SK-N-MC (cell line): ENCODE measurements around the gene NIM1K.
"Not testable (repeated sequence)": the region's sequence is repeated elsewhere in the genome, so short reads cannot be mapped to it uniquely, and the experiment has no call there.

ENCODE experiments used
- DNase-seq: peaks from one replicate; pipeline ENCODE4 v3.0.0-alpha.2; 2011; ENCODE audit warnings: low read depth, low spot score
- H3K27ac ChIP-seq: fragments of 200-600 bp; sonication (generic); 2 replicates; pipeline ENCODE4 v1.5.1; 2016; ENCODE audit warnings: mixed run types
- H3K36me3 ChIP-seq: fragments of 200-600 bp; sonication (generic); 2 replicates; pipeline ENCODE4 v1.6.1; 2017; ENCODE audit warnings: antibody characterized with exemption, low read length, mixed read lengths; ENCODE audit not compliant: insufficient read depth
- H3K4me3 ChIP-seq: fragments of 200-600 bp; sonication (generic); 2 replicates; pipeline ENCODE4 v1.5.1; 2016
- H3K9ac ChIP-seq: fragments of 200-600 bp; sonication (generic); 2 replicates; pipeline ENCODE4 v1.8.0; 2017; ENCODE audit warnings: mixed run types, mixed read lengths; ENCODE audit not compliant: insufficient read length
- H3K9me3 ChIP-seq: fragments of 200-600 bp; sonication (generic); 2 replicates; pipeline ENCODE4 v1.6.1; 2017; ENCODE audit warnings: low read depth, mild to moderate bottlenecking, antibody characterized with exemption, low read length, moderate library complexity, mixed read lengths
- EZH2 ChIP-seq: fragments of 200-600 bp; sonication (generic); IDR thresholded peaks from one replicate; pipeline ENCODE4 v1.6.1; 2017; ENCODE audit warnings: antibody characterized with exemption
- FOXP2 ChIP-seq: optimal IDR thresholded peaks from 2 replicates; pipeline ENCODE3; 2011; ENCODE audit warnings: mild to moderate bottlenecking, moderate library complexity; ENCODE audit not compliant: insufficient read depth; ENCODE audit errors: extremely low read length, control extremely low read depth
- POLR2AphosphoS5 ChIP-seq: IDR thresholded peaks from 2 replicates; pipeline ENCODE4 v1.6.1; 2012; ENCODE audit warnings: mild to moderate bottlenecking, low read depth, low read length, borderline replicate concordance

The NIM1K gene

DNA sequence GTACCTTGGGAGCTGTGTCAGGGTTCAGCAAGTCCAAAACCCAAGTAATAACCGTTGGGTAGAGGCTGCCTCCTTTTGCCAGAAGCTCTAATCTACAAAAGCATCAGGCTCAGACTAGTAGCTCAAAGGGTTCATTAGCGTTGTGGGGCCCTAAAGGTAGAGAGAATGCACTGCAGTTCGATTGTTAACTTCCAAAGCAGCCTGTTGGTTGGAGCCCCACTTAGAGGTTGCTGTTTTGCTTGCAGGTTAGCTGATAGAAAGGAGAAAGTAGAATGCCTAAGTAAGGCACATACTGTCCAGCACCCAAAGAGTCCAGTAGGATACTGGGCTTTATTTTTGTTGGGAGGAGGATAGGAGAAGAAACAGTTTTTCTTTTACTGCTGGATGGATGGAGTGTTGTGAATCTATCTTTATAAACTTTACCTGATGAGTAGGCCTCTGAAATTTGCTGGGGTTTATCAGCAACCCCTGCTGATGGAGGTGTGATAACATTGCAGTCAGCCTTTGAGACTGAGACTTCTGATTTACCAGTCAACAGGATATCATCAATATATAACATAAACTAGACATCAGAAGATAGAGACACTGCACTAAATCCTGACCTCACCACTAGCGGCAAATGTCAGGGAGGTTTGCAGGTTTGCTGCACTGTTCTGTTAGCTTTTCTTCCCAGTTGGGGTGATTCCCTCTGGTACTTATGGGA lies 36.5 kb upstream of the NIM1K start:
- H3K9ac ChIP-seq, result no peak overlapping the region
- peaks cover 24% of the 10 kb centered on the region for H3K36me3 ChIP-seq
- H3K4me3 ChIP-seq, result no peak overlapping the region
- no peak overlapping the region for H3K27ac ChIP-seq
- no peak for TF ChIP-seq FOXP2
- no peak for TF ChIP-seq EZH2
- TF ChIP-seq POLR2AphosphoS5, result no peak
- DNase-seq, result no peak
- H3K9me3 ChIP-seq, result no peaks in the 10 kb centered on the region

DNA sequence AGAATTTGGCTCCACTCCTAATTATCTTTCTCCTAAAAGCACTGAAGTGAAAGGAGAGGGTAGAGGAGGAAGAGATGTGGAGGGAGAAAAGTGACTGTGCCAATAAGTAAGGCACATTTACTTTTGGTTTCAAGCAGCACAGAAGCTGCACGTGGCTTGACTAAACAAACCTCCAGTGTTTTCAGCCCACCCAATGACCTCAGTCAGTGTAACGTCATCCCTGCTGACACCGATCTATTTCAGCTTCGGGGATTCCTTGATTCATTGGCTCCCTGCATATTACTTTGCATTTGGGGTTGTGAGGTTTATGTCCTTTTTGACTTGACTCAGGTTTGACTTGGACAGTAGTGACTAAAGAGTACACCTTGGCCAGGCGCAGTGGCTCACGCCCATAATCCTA lies 35.6 kb upstream of the NIM1K start:
- no peak for TF ChIP-seq FOXP2
- TF ChIP-seq POLR2AphosphoS5, result no peak
- TF ChIP-seq EZH2, result no peak
- H3K4me3 ChIP-seq, result no peak overlapping the region
- no peak for DNase-seq
- no peaks in the 10 kb centered on the region for H3K9me3 ChIP-seq
- peaks cover 20% of the 10 kb centered on the region for H3K36me3 ChIP-seq
- no peak overlapping the region for H3K27ac ChIP-seq
- H3K9ac ChIP-seq, result no peak overlapping the region

DNA sequence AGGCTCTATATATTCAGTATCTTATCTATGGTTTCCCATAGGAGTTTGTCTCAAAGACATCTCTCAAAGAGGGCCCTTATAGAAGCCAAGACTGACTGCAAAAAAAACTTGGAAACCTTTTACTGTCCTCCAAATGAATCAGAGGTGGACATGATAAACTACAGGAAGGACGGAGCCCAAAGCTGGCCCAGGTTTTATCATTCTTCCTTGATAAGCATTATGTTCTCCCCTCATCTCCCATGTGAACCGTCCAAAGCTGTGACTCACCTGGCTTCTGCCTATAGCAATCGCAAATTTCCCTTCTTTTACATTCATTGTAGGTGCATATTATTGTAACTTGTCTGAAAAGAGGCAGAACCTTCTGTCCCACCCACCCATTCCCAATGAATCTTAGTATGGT lies 35.0 kb upstream of the NIM1K start:
- H3K27ac ChIP-seq, result no peak overlapping the region

DNA sequence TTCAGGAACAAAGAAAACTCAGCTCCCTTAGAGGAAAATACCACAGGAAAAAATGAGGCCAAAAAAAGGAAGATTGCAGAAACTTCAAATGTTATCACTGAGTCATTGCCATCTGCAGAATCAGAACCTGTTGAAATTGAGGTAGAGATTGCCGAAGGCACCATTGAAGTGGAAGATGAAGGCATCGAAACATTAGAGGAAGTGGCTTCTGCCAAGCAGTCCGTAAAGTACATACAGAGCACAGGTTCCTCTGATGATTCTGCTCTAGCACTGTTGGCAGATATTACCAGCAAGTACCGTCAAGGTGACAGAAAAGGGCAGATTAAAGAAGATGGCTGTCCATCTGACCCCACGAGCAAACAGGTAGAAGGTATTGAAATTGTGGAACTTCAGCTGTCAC lies 30.8 kb upstream of the NIM1K start:
- DNase-seq, result no peak
- H3K9ac ChIP-seq, result no peak overlapping the region
- no peak overlapping the region for H3K4me3 ChIP-seq
- TF ChIP-seq EZH2, result no peak
- no peak overlapping the region for H3K27ac ChIP-seq
- H3K9me3 ChIP-seq, result no peaks in the 10 kb centered on the region
- H3K36me3 ChIP-seq, result peaks cover 52% of the 10 kb centered on the region

More for the DNA sequence above, 35.0 kb upstream of the NIM1K start:
- TF ChIP-seq POLR2AphosphoS5, result no peak
- TF ChIP-seq EZH2, result no peak
- TF ChIP-seq FOXP2, result no peak
- DNase-seq, result no peak
- Histone ChIP-seq H3K36me3 (peaks cover 21% of the 10 kb centered on the region), H3K9ac (no peak overlapping the region), H3K9me3 (no peaks in the 10 kb centered on the region), H3K4me3 (no peak overlapping the region)

DNA sequence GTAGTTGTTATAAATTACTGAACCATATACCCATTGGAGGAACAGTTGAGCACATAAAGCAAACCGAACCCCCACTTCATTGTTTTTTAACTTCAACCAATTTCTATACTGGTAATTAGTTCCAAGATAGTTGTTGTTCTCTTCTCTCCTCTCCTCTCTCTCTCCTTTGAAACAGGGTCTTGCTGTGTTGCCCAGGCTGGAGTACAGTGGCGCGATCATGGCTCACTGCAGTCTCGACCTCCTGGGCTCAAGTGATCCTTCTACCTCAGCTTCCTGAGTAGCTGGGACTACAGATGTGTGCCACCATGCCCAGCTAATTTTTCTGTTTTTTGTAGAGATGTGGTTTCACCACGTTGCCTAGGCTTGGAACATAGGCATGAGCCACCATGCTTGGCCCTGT lies 27.2 kb upstream of the NIM1K start:
- not testable (repeated sequence) for H3K9me3 ChIP-seq, DNase-seq, H3K27ac ChIP-seq, H3K9ac ChIP-seq, H3K4me3 ChIP-seq
- peaks cover 54% of the 10 kb centered on the region for H3K36me3 ChIP-seq

DNA sequence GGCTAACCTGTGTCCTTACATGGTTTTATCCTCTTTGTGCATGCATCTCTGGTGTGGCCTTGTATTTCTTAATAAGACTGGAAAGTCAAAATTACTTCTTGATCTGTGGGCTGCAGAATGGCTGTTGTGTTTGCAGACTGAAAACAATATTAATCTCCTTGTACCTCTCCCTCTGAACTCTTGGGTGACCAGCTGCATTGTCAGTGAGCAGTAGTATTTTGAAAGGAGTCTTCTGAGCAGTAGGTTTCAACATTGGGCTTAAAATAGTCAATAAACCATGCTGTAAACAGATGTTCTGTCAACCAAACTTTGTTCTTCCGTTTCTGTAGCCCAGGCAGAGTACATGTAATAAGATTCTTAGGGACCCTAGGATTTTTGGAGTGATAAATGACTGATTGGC lies 26.7 kb upstream of the NIM1K start:
- no peak overlapping the region for H3K27ac ChIP-seq
- H3K4me3 ChIP-seq, result no peak overlapping the region
- H3K9ac ChIP-seq, result no peak overlapping the region
- H3K36me3 ChIP-seq, result peaks cover 54% of the 10 kb centered on the region
- no peaks in the 10 kb centered on the region for H3K9me3 ChIP-seq
- no peak for DNase-seq
- no peak for TF ChIP-seq FOXP2
- TF ChIP-seq POLR2AphosphoS5, result no peak
- TF ChIP-seq EZH2, result no peak

DNA sequence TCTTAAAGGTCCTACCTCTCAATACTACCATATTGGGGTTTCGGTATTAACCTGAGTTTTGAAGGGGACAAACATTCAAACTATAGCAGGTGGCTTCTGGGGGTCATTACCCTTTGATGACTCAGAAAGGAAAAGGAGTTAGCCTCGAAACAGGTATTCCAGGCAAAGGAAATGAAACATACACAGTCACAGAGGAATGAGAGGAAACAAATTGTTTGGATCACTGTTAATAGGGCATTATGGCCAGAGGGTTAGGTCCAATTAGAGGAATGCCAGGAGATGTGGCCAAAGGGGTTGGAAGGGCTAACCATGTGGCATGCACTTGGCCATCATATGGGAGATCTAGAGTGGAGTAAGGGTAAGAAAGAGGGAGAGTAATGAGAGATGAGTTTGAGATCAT lies 23.9 kb upstream of the NIM1K start:
- no peak for TF ChIP-seq FOXP2
- Histone ChIP-seq H3K9me3 (no peaks in the 10 kb centered on the region), H3K36me3 (peaks cover 49% of the 10 kb centered on the region)

DNA sequence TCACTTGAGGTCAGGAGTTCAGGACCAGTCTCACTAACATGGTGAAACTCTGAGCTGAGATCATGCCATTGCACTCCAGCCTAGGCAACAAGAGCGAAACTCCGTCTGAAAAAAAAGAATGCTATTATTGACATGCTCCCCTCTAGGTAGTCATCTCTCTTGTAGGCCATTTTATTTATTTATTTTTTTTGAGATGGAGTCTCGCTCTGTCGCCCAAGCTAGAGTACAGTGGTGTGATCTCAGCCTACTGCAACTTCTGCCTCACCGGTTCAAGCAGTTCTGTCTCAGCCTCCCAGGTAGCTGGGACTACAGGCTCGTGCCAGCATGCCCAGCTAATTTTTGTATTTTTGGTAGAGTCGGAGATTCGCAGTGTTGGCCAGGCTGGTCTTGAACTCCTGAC lies 20.6 kb upstream of the NIM1K start:
- Histone ChIP-seq H3K9me3 (no peaks in the 10 kb centered on the region), H3K9ac (no peak overlapping the region), H3K36me3 (peaks cover 43% of the 10 kb centered on the region), H3K27ac (no peak overlapping the region), H3K4me3 (no peak overlapping the region)
- DNase-seq, result no peak
- TF ChIP-seq POLR2AphosphoS5 (no peak), FOXP2 (no peak), EZH2 (no peak)

More for the DNA sequence above, 23.9 kb upstream of the NIM1K start:
- DNase-seq, result no peak
- H3K9ac ChIP-seq, result no peak overlapping the region
- no peak overlapping the region for H3K27ac ChIP-seq
- no peak overlapping the region for H3K4me3 ChIP-seq

DNA sequence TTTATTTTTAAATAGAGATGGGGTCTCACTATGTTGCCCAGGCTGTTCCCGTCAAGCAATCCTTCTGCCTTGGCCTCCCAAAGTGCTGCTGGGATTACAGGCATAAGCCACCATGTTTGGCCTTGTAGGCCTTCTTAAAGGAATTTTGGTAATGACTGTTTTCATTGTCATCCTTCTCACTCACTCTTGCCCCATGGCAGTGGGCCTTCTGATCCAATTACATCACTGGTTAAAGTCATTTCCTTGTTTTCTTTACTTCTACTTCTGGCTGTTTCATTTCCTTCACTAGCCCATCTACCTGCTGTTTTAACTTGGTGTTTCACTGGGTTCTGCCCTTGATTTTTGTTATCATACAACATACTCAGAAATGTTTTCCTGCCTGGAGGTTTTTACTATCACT lies 20.1 kb upstream of the NIM1K start:
- H3K27ac ChIP-seq, result no peak overlapping the region
- H3K9ac ChIP-seq, result no peak overlapping the region
- no peaks in the 10 kb centered on the region for H3K9me3 ChIP-seq
- TF ChIP-seq FOXP2 (no peak), POLR2AphosphoS5 (no peak), EZH2 (no peak)
- no peak overlapping the region for H3K4me3 ChIP-seq
- H3K36me3 ChIP-seq, result peaks cover 45% of the 10 kb centered on the region
- no peak for DNase-seq
